BJ (cell line): Measurements from ENCODE around the gene PDZD4. TPM values are rescaled to one million over a fixed set of nuclear protein-coding genes. Genes with fewer than 3 reads are reported as not detected.

Experiments
- CTCF ChIA-PET: fragments of 350-600 bp; formaldehyde crosslinking; extraction: SDS; loops from one replicate; lab custom pipeline; 2021; ENCODE audit warnings: antibody characterized with exemption, inconsistent platforms; lab: Yijun Ruan, JAX
- POLR2A ChIA-PET: fragments of 300-600 bp; sonication (Branson Sonifier 250); formaldehyde crosslinking; extraction: SDS; loops from one replicate; lab custom pipeline; 2021; ENCODE audit warnings: antibody characterized with exemption; lab: Charles Lee
- DNase-seq: peaks from one replicate; pipeline ENCODE4 v3.0.0-alpha.2; 2011; ENCODE audit warnings: low read depth
- H3K27me3 ChIP-seq: 2 replicates; pipeline ENCODE4 v1.6.0; 2011; ENCODE audit warnings: low read length; ENCODE audit not compliant: control insufficient read depth, insufficient read depth
- H3K36me3 ChIP-seq: 2 replicates; pipeline ENCODE4 v1.5.1; 2011; ENCODE audit warnings: low read length; ENCODE audit not compliant: control insufficient read depth, insufficient read depth
- H3K4me3 ChIP-seq: 2 replicates; pipeline ENCODE4 v1.5.1; 2011; ENCODE audit warnings: low read depth, mild to moderate bottlenecking, control low read depth, low read length
- CTCF ChIP-seq: IDR thresholded peaks from 2 replicates; pipeline ENCODE4 v1.5.1; 2011; ENCODE audit warnings: low read depth, mild to moderate bottlenecking, control low read depth, inconsistent platforms, low read length, moderate library complexity; ENCODE audit not compliant: insufficient read depth
- polyA plus RNA-seq: library from polyadenylated mRNA; depleted of rRNA; stranded (reverse); fragments of >200 nt; gene quantifications from 2 replicates; pipeline ENCODE4 v1.2.3, GENCODE V29; 2011

PDZD4 gene
- polyA plus RNA-seq, 1 experiment = 0.82 TPM

GRCh38 chrX:153863251-153863991 lies 33.1 kb upstream of the PDZD4 start:
- no peak for DNase-seq
- ChIA-PET CTCF (no interaction called here), POLR2A (no interaction called here)
- H3K27me3 ChIP-seq = no peaks in the 10 kb centered on the region
- H3K4me3 ChIP-seq = no peak overlapping the region
- H3K36me3 ChIP-seq = peaks cover 1% of the 10 kb centered on the region
- TF ChIP-seq CTCF = no peak

GRCh38 chrX:153862369-153863250 lies 32.3 kb upstream of the PDZD4 start:
- Histone ChIP-seq H3K27me3 (no peaks in the 10 kb centered on the region), H3K36me3 (peaks cover 1% of the 10 kb centered on the region), H3K4me3 (no peak overlapping the region)
- no peak for TF ChIP-seq CTCF
- ChIA-PET CTCF (no interaction called here), POLR2A (no interaction called here)
- DNase-seq = no peak

DNA sequence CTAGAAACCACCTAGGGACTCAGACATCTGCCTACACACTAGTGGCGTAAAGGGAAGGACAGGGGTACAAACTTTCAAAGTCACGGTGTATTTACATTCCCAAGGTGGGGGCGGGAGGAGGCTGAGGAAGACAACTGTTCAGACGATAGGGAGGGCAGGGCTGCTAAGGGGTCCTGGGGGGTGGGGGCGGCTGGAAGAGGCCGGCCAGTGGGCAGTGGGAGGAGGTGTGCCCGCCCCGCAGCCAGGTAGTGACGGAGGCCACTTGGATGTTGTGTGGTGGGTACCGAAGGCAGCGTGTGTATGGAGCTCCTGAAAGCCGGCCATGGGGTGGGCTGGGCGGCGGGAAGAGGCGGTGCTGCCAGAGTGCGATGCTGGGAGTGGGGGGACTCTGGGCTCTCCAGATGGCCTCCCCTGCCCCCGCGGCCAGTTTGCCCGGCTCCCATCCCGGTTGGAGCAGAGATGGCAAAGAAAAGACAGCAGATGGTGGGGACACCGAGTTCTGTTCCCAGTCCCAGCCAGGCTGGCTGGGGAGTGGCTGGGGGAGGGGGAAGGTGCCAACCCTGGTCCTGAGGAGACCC lies 31.5 kb upstream of the PDZD4 start:
- H3K27me3 ChIP-seq = no peaks in the 10 kb centered on the region
- no peak overlapping the region for H3K4me3 ChIP-seq
- ChIA-PET POLR2A (no interaction called here), CTCF (no interaction called here)
- no peak for TF ChIP-seq CTCF
- no peak for DNase-seq
- H3K36me3 ChIP-seq = peaks cover 1% of the 10 kb centered on the region

- TF ChIP-seq CTCF = no peak
- ChIA-PET CTCF (no interaction called here), POLR2A (no interaction called here)
- Histone ChIP-seq H3K36me3 (peaks cover 1% of the 10 kb centered on the region), H3K4me3 (no peak overlapping the region), H3K27me3 (no peaks in the 10 kb centered on the region)
- no peak for DNase-seq
Measured at GRCh38 chrX:153861151-153861550, 30.8 kb upstream of the PDZD4 start.

- DNase-seq = no peak
- ChIA-PET CTCF (no interaction called here), POLR2A (no interaction called here)
- Histone ChIP-seq H3K4me3 (no peak overlapping the region), H3K36me3 (no peaks in the 10 kb centered on the region), H3K27me3 (no peaks in the 10 kb centered on the region)
- no peak for TF ChIP-seq CTCF
Measured at GRCh38 chrX:153857348-153857903, 27.1 kb upstream of the PDZD4 start.
